DND-41 (cell line): ENCODE results near the gene PSAP.

Experiments used
- ATAC-seq: fragments of 200-7000 bp; cut with Tn5 transposase; 3 replicates; pipeline ENCODE4 v1.9.1; 2021; ENCODE audit warnings: low read depth; ENCODE audit not compliant: insufficient read depth
- DNase-seq: peaks from one replicate; pipeline ENCODE4 v3.0.0-alpha.2; 2020
- H2AFZ ChIP-seq: 2 replicates; pipeline ENCODE4 v1.6.0; 2012; ENCODE audit warnings: low read depth, low read length
- H3K27ac ChIP-seq: 2 replicates; pipeline ENCODE4 v1.5.1; 2012; ENCODE audit warnings: low read length, inconsistent platforms
- H3K27me3 ChIP-seq: fragments of 200-600 bp; sonication (generic); 2 replicates; pipeline ENCODE4 v1.6.0; 2012; ENCODE audit warnings: low read length, mild to moderate bottlenecking, inconsistent platforms; ENCODE audit not compliant: insufficient read depth, poor library complexity
- H3K36me3 ChIP-seq: 2 replicates; pipeline ENCODE4 v1.5.1; 2012; ENCODE audit warnings: low read length, inconsistent platforms; ENCODE audit not compliant: insufficient read depth
- H3K4me1 ChIP-seq: 2 replicates; pipeline ENCODE4 v1.5.1; 2012; ENCODE audit warnings: mild to moderate bottlenecking, low read length; ENCODE audit not compliant: insufficient read depth
- H3K4me2 ChIP-seq: 2 replicates; pipeline ENCODE4 v1.6.0; 2012; ENCODE audit warnings: mild to moderate bottlenecking, moderate library complexity, low read length, inconsistent platforms; ENCODE audit not compliant: insufficient read depth
- H3K4me3 ChIP-seq, 2 experiments: fragments of 200-600 bp in 1 of 2; shearing (Covaris generic) in 1 of 2; 2 replicates each; pipeline ENCODE4 v1.5.1; 2012 to 2016; ENCODE audit warnings: inconsistent platforms in 2 of 2, low read length in 2 of 2, mild to moderate bottlenecking in 2 of 2, low read depth in 1 of 2, moderate library complexity in 1 of 2
- H3K79me2 ChIP-seq: 2 replicates; pipeline ENCODE4 v1.6.0; 2012; ENCODE audit warnings: low read length, inconsistent platforms; ENCODE audit not compliant: insufficient read depth
- H3K9ac ChIP-seq: 2 replicates; pipeline ENCODE4 v1.6.0; 2012; ENCODE audit warnings: low read depth, mild to moderate bottlenecking, inconsistent platforms, low read length, moderate library complexity
- H3K9me3 ChIP-seq: 2 replicates; pipeline ENCODE4 v1.5.1; 2012; ENCODE audit warnings: low read length, moderate library complexity, mild to moderate bottlenecking, inconsistent platforms; ENCODE audit not compliant: insufficient read depth, severe bottlenecking
- H4K20me1 ChIP-seq: 2 replicates; pipeline ENCODE4 v1.6.0; 2012; ENCODE audit warnings: low read length; ENCODE audit not compliant: insufficient read depth
- CTCF ChIP-seq: IDR thresholded peaks from 2 replicates; pipeline ENCODE4 v1.5.1; 2012; ENCODE audit warnings: borderline replicate concordance, low read length, moderate library complexity, mild to moderate bottlenecking; ENCODE audit not compliant: poor library complexity, severe bottlenecking; ENCODE audit errors: extremely low read depth
- EZH2 ChIP-seq: IDR thresholded peaks from 3 replicates; pipeline ENCODE4 v1.6.1; 2012; ENCODE audit warnings: borderline replicate concordance, low read depth, mild to moderate bottlenecking, moderate library complexity, low read length, inconsistent platforms; ENCODE audit not compliant: severe bottlenecking

Gene PSAP

GRCh38 chr10:71812913-71813590 lies 38.0 kb downstream of the PSAP start:
- H3K4me2 ChIP-seq, result no peak overlapping the region
- H2AFZ ChIP-seq, result no peak overlapping the region
- no peak for DNase-seq
- H3K27me3 ChIP-seq, result no peaks in the 10 kb centered on the region
- no peaks in the 10 kb centered on the region for H3K79me2 ChIP-seq
- peaks cover 40% of the 10 kb centered on the region for H3K36me3 ChIP-seq
- H3K9ac ChIP-seq, result no peak overlapping the region
- H3K9me3 ChIP-seq, result no peaks in the 10 kb centered on the region
- no peak for ATAC-seq
- no peak overlapping the region for H3K27ac ChIP-seq
- peaks cover 8% of the 10 kb centered on the region for H4K20me1 ChIP-seq
- TF ChIP-seq CTCF, result no peak
- no peak for TF ChIP-seq EZH2
- no peaks in the 10 kb centered on the region for H3K4me1 ChIP-seq
- no peak overlapping the region for H3K4me3 ChIP-seq

GRCh38 chr10:71812016-71812912 lies 38.8 kb downstream of the PSAP start:
- Histone ChIP-seq H3K9ac (no peak overlapping the region), H3K9me3 (no peaks in the 10 kb centered on the region), H2AFZ (no peak overlapping the region), H3K4me2 (no peak overlapping the region), H3K79me2 (no peaks in the 10 kb centered on the region), H3K4me1 (no peaks in the 10 kb centered on the region), H3K36me3 (peaks cover 32% of the 10 kb centered on the region), H3K27ac (no peak overlapping the region), H4K20me1 (peaks cover 6% of the 10 kb centered on the region), H3K27me3 (no peaks in the 10 kb centered on the region), H3K4me3 (no peak overlapping the region)
- DNase-seq, result peak; percentile 77
- TF ChIP-seq CTCF (peak; percentile 97), EZH2 (no peak)
- peak; percentile 84 for ATAC-seq

GRCh38 chr10:71811351-71811750 lies 39.7 kb downstream of the PSAP start:
- no peak overlapping the region for H3K27ac ChIP-seq
- DNase-seq (no peak), ATAC-seq (no peak)
- peaks cover 6% of the 10 kb centered on the region for H4K20me1 ChIP-seq
- H2AFZ ChIP-seq, result no peak overlapping the region
- no peak overlapping the region for H3K4me3 ChIP-seq
- H3K4me1 ChIP-seq, result no peaks in the 10 kb centered on the region
- H3K36me3 ChIP-seq, result peaks cover 23% of the 10 kb centered on the region
- H3K9ac ChIP-seq, result no peak overlapping the region
- no peak overlapping the region for H3K4me2 ChIP-seq
- H3K79me2 ChIP-seq, result no peaks in the 10 kb centered on the region
- no peaks in the 10 kb centered on the region for H3K27me3 ChIP-seq
- TF ChIP-seq CTCF (no peak), EZH2 (no peak)
- H3K9me3 ChIP-seq, result no peaks in the 10 kb centered on the region
